ENCODE results near the gene BRMS1L.
"Not testable (repeated sequence)": the region's sequence is repeated elsewhere in the genome, so short reads cannot be mapped to it uniquely, and the experiment has no call there.

Gene BRMS1L

GRCh38 chr14:35826218-35826951 lies at the start of gene BRMS1L:
Gene BRMS1L, plus strand, starts transcription at chr14:35826338. Its CDS starts 179 bp downstream, at chr14:35826517.
- peak within 1 kb of the TSS; percentile 96 for H3K27ac ChIP-seq
- TF ChIP-seq ZFX (IDR thresholded peaks at IDR 0.05; ENCODE audit: borderline replicate concordance), result no peak
- TF ChIP-seq CTCF (IDR thresholded peaks at IDR 0.05), result peak; percentile 12; the same call in 1 of the 2 replicates

- no peak overlapping the region for H3K27ac ChIP-seq
- no peak for TF ChIP-seq CTCF (IDR thresholded peaks at IDR 0.05)
- no peak for TF ChIP-seq ZFX (IDR thresholded peaks at IDR 0.05; ENCODE audit: borderline replicate concordance)
These were observed 49.3 kb upstream of the BRMS1L start for GRCh38 chr14:35776823-35777222.

- H3K27ac ChIP-seq, result not testable (repeated sequence)
These were observed 48.6 kb upstream of the BRMS1L start for GRCh38 chr14:35777550-35777949.

- no peak overlapping the region for H3K27ac ChIP-seq
- TF ChIP-seq CTCF (IDR thresholded peaks at IDR 0.05) (no peak), ZFX (IDR thresholded peaks at IDR 0.05; ENCODE audit: borderline replicate concordance) (no peak)
These were observed 46.8 kb upstream of the BRMS1L start for GRCh38 chr14:35779368-35779767.

GRCh38 chr14:35783699-35784098 lies 42.4 kb upstream of the BRMS1L start:
- TF ChIP-seq CTCF (IDR thresholded peaks at IDR 0.05), result no peak
- TF ChIP-seq ZFX (IDR thresholded peaks at IDR 0.05; ENCODE audit: borderline replicate concordance), result no peak
- no peak overlapping the region for H3K27ac ChIP-seq

GRCh38 chr14:35786856-35787255 lies 39.3 kb upstream of the BRMS1L start:
- H3K27ac ChIP-seq, result no peak overlapping the region
- TF ChIP-seq CTCF (IDR thresholded peaks at IDR 0.05) (no peak), ZFX (IDR thresholded peaks at IDR 0.05; ENCODE audit: borderline replicate concordance) (no peak)

GRCh38 chr14:35789651-35790050 lies 36.5 kb upstream of the BRMS1L start:
- TF ChIP-seq ZFX (IDR thresholded peaks at IDR 0.05; ENCODE audit: borderline replicate concordance) (no peak), CTCF (IDR thresholded peaks at IDR 0.05) (no peak)
- H3K27ac ChIP-seq, result no peak overlapping the region

GRCh38 chr14:35797796-35798195 lies 28.3 kb upstream of the BRMS1L start:
- no peak overlapping the region for H3K27ac ChIP-seq
- no peak for TF ChIP-seq ZFX (IDR thresholded peaks at IDR 0.05; ENCODE audit: borderline replicate concordance)
- TF ChIP-seq CTCF (IDR thresholded peaks at IDR 0.05), result no peak
